Measurements from ENCODE around the gene PTPA. TPM values are rescaled to one million over a fixed set of nuclear protein-coding genes. Genes with fewer than 3 reads are reported as not detected.
"Not testable (repeated sequence)": the region's sequence is repeated elsewhere in the genome, so short reads cannot be mapped to it uniquely, and the experiment has no call there.

Gene PTPA
- total RNA-seq, 1 donor from 2014 or later: 194 TPM

- no peak for ATAC-seq
- intact Hi-C loops (cut with DNase I): no loop called here
- no peak for DNase-seq (ENCODE audit: missing footprints)
Observed at GRCh38 chr9:129128689-129129088, 17.5 kb downstream of the PTPA start.

- peak; percentile 61 for DNase-seq (ENCODE audit: missing footprints)
- ATAC-seq: not testable (repeated sequence)
- intact Hi-C loops (cut with DNase I): loop anchor here (2.0 to 5.0 kb wide), 2 partner anchors 481 to 652 kb away; no protein-coding TSS in a partner anchor
Observed at GRCh38 chr9:129130271-129130670, 19.1 kb downstream of the PTPA start.

- ATAC-seq (no peak), DNase-seq (ENCODE audit: missing footprints) (no peak)
- intact Hi-C loops (cut with DNase I): loop anchor here (2.0 to 5.0 kb wide), 2 partner anchors 480 to 652 kb away; no protein-coding TSS in a partner anchor
Observed at GRCh38 chr9:129130791-129131190, 19.6 kb downstream of the PTPA start.

- peak; percentile 83 for ATAC-seq
- DNase-seq (ENCODE audit: missing footprints): peak; percentile 89
- intact Hi-C loops (cut with DNase I): loop anchor here (2.0 to 5.0 kb wide), 2 partner anchors 479 to 651 kb away; no protein-coding TSS in a partner anchor
Observed at GRCh38 chr9:129131300-129132145, 20.3 kb downstream of the PTPA start.

GRCh38 chr9:129133082-129133481, 21.9 kb downstream of the PTPA start:
- DNase-seq (ENCODE audit: missing footprints) (peak; percentile 17), ATAC-seq (no peak)
- intact Hi-C loops (cut with DNase I): loop anchor here (5.0 kb wide), 1 partner anchor 649 kb away; no protein-coding TSS in a partner anchor

GRCh38 chr9:129135476-129135875, 24.3 kb downstream of the PTPA start:
- intact Hi-C loops (cut with DNase I): loop anchor here (5.0 kb wide), 1 partner anchor 492 kb away; the partner anchor contains the start of gene NTMT1
- DNase-seq (ENCODE audit: missing footprints) (peak; percentile 9), ATAC-seq (no peak)

- ATAC-seq (no peak), DNase-seq (ENCODE audit: missing footprints) (peak; percentile 65)
- intact Hi-C loops (cut with DNase I): loop anchor here (5.0 kb wide), 1 partner anchor 491 kb away; the partner anchor contains the start of gene NTMT1
Observed at GRCh38 chr9:129136446-129137035, 25.3 kb downstream of the PTPA start.

GRCh38 chr9:129137292-129138143, 26.3 kb downstream of the PTPA start:
- intact Hi-C loops (cut with DNase I): loop anchor here (2.0 to 5.0 kb wide), 2 partner anchors 359 to 490 kb away; partner anchors contain the start of gene NTMT1
- no peak for ATAC-seq
- peak; percentile 14 for DNase-seq (ENCODE audit: missing footprints)

- intact Hi-C loops (cut with DNase I): loop anchor here (2.0 to 5.0 kb wide), 2 partner anchors 359 to 489 kb away; partner anchors contain the start of gene NTMT1
- no peak for ATAC-seq
- peak; percentile 55 for DNase-seq (ENCODE audit: missing footprints)
Observed at GRCh38 chr9:129138144-129138462, 26.9 kb downstream of the PTPA start.

GRCh38 chr9:129138476-129139232, 27.4 kb downstream of the PTPA start:
- DNase-seq (ENCODE audit: missing footprints) (peak; percentile 67), ATAC-seq (peak; percentile 10)
- intact Hi-C loops (cut with DNase I): loop anchor here (1.0 to 5.0 kb wide), 4 partner anchors 275 to 489 kb away; partner anchors contain the start of gene NTMT1

- intact Hi-C loops (cut with DNase I): loop anchor here (1.0 to 5.0 kb wide), 4 partner anchors 274 to 488 kb away; partner anchors contain the start of gene NTMT1
- ATAC-seq (peak; percentile 66), DNase-seq (ENCODE audit: missing footprints) (peak; percentile 76)
Observed at GRCh38 chr9:129139233-129139992, 28.2 kb downstream of the PTPA start.

GRCh38 chr9:129139993-129140396, 28.8 kb downstream of the PTPA start:
- peak; percentile 93 for DNase-seq (ENCODE audit: missing footprints)
- peak; percentile 84 for ATAC-seq
- intact Hi-C loops (cut with DNase I): loop anchor here (1.0 to 5.0 kb wide), 6 partner anchors 34 to 487 kb away; partner anchors contain the start of gene NTMT1

- ATAC-seq: peak; percentile 15
- intact Hi-C loops (cut with DNase I): loop anchor here (1.0 to 2.0 kb wide), 2 partner anchors 34 to 342 kb away; no protein-coding TSS in a partner anchor
Observed at GRCh38 chr9:129140397-129141065, 29.3 kb downstream of the PTPA start.

GRCh38 chr9:129141066-129142041, 30.1 kb downstream of the PTPA start:
- DNase-seq (ENCODE audit: missing footprints) (peak; percentile 68), ATAC-seq (peak; percentile 25)
- intact Hi-C loops (cut with DNase I): loop anchor here (2.0 kb wide), 1 partner anchor 341 kb away; no protein-coding TSS in a partner anchor

More at GRCh38 chr9:129140397-129141065, 29.3 kb downstream of the PTPA start:
- DNase-seq (ENCODE audit: missing footprints): peak; percentile 62
